IMR-90 (cell line): ENCODE data around the gene DUS3L. TPM values are rescaled to one million over a fixed set of nuclear protein-coding genes. Genes with fewer than 3 reads are reported as not detected.
A peak's percentile ranks its signal among the peaks of the same experiment; 100 is the strongest.

Experiments used
- ATAC-seq: fragments of 200-7000 bp; cut with Tn5 transposase; 2 replicates; pipeline ENCODE4 v1.9.1; 2020; ENCODE audit warnings: low read depth, mild to moderate bottlenecking, moderate library complexity
- BruUV-seq: library from RNA; stranded (reverse); fragments of 400-500 nt; replicated peaks from 2 replicates; lab custom pipeline; 2021; lab: Mats Ljungman, UMichigan
- CTCF ChIA-PET: fragments of 300-600 bp; formaldehyde crosslinking; extraction: SDS; loops from one replicate; lab custom pipeline; 2021; ENCODE audit warnings: antibody characterized with exemption; lab: Yijun Ruan, JAX
- POLR2A ChIA-PET: fragments of 300-600 bp; sonication (Branson Sonifier 250); formaldehyde crosslinking; loops from one replicate; lab custom pipeline; 2022; ENCODE audit warnings: antibody characterized with exemption; ENCODE audit not compliant: unreplicated experiment; lab: Charles Lee
- DNase-seq: peaks from one replicate; pipeline ENCODE4 v3.0.0; 2013
- H2AFZ ChIP-seq: replicated peaks from 2 replicates; pipeline ENCODE3; 2013; ENCODE audit warnings: low read length, mild to moderate bottlenecking; ENCODE audit not compliant: poor library complexity
- H2AK5ac ChIP-seq: 2 replicates; pipeline ENCODE4 v1.6.1; 2013; ENCODE audit warnings: low read depth, low read length, inconsistent platforms
- H2AK9ac ChIP-seq: replicated peaks from 2 replicates; pipeline ENCODE3; 2013; ENCODE audit warnings: mild to moderate bottlenecking, low read depth, low read length, moderate library complexity; ENCODE audit not compliant: poor library complexity
- H2BK120ac ChIP-seq: 2 replicates; pipeline ENCODE4 v1.6.1; 2013; ENCODE audit warnings: low read depth, low read length, inconsistent platforms
- H2BK15ac ChIP-seq: 3 replicates; pipeline ENCODE4 v1.6.1; 2013; ENCODE audit warnings: low read depth, low read length, inconsistent platforms
- H2BK20ac ChIP-seq: 2 replicates; pipeline ENCODE4 v1.6.1; 2013; ENCODE audit warnings: low read depth, mild to moderate bottlenecking, inconsistent platforms, low read length, moderate library complexity
- H2BK5ac ChIP-seq: 2 replicates; pipeline ENCODE4 v1.6.1; 2013; ENCODE audit warnings: mild to moderate bottlenecking, low read depth, low read length, inconsistent platforms; ENCODE audit not compliant: poor library complexity, severe bottlenecking
- H3K14ac ChIP-seq: replicated peaks from 2 replicates; pipeline ENCODE4 v1.6.1; 2013; ENCODE audit warnings: low read depth, low read length, inconsistent platforms
- H3K18ac ChIP-seq: 2 replicates; pipeline ENCODE4 v1.6.1; 2013; ENCODE audit warnings: low read depth, low read length, control low read depth
- H3K23ac ChIP-seq: 2 replicates; pipeline ENCODE4 v1.6.1; 2013; ENCODE audit warnings: low read depth, low read length, inconsistent platforms
- H3K27ac ChIP-seq: 2 replicates; pipeline ENCODE4 v1.5.1; 2013; ENCODE audit warnings: mild to moderate bottlenecking, control low read depth, low read length; ENCODE audit not compliant: insufficient read depth
- H3K27me3 ChIP-seq: 2 replicates; pipeline ENCODE4 v1.6.1; 2013; ENCODE audit warnings: low read length; ENCODE audit not compliant: control insufficient read depth, insufficient read depth
- H3K36me3 ChIP-seq: 2 replicates; pipeline ENCODE4 v1.6.1; 2013; ENCODE audit warnings: low read length, mixed read lengths; ENCODE audit not compliant: control insufficient read depth, insufficient read depth
- H3K4ac ChIP-seq: 2 replicates; pipeline ENCODE4 v1.6.1; 2013; ENCODE audit warnings: low read depth, low read length, inconsistent platforms
- H3K4me1 ChIP-seq: 2 replicates; pipeline ENCODE4 v1.6.1; 2013; ENCODE audit warnings: low read length, mixed read lengths; ENCODE audit not compliant: control insufficient read depth, insufficient read depth
- H3K4me2 ChIP-seq: 2 replicates; pipeline ENCODE4 v1.6.1; 2013; ENCODE audit warnings: low read depth, mild to moderate bottlenecking, control low read depth, low read length, moderate library complexity
- H3K4me3 ChIP-seq: 2 replicates; pipeline ENCODE4 v1.5.1; 2013; ENCODE audit warnings: low read depth, mild to moderate bottlenecking, control low read depth, low read length, moderate library complexity; ENCODE audit not compliant: insufficient read depth
- H3K56ac ChIP-seq: 2 replicates; pipeline ENCODE4 v1.6.1; 2013; ENCODE audit warnings: low read length, inconsistent platforms; ENCODE audit not compliant: insufficient read depth; ENCODE audit errors: extremely low read depth
- H3K79me1 ChIP-seq, 2 experiments: 2 replicates each; pipeline ENCODE4 v1.6.1; 2013; ENCODE audit warnings: low read length in 2 of 2, inconsistent platforms in 1 of 2, low read depth in 1 of 2
- H3K9ac ChIP-seq: 2 replicates; pipeline ENCODE4 v1.6.1; 2013; ENCODE audit warnings: low read depth, low read length, control low read depth
- H3K9me1 ChIP-seq: 2 replicates; pipeline ENCODE4 v1.6.1; 2013; ENCODE audit warnings: low read length, inconsistent platforms; ENCODE audit not compliant: insufficient read depth
- H3K9me3 ChIP-seq: 2 replicates; pipeline ENCODE4 v1.6.1; 2013; ENCODE audit warnings: low read length; ENCODE audit not compliant: control insufficient read depth, insufficient read depth
- H4K20me1 ChIP-seq: 2 replicates; pipeline ENCODE4 v1.6.1; 2013; ENCODE audit warnings: low read length, inconsistent platforms; ENCODE audit not compliant: insufficient read depth
- H4K5ac ChIP-seq: 2 replicates; pipeline ENCODE4 v1.6.1; 2013; ENCODE audit warnings: mild to moderate bottlenecking, low read depth, low read length, control low read depth
- H4K8ac ChIP-seq, 2 experiments: 2 replicates each; pipeline ENCODE4 v1.6.1; 2013; ENCODE audit warnings: low read depth in 2 of 2, low read length in 2 of 2, control low read depth in 1 of 2, inconsistent platforms in 1 of 2
- H4K91ac ChIP-seq: 2 replicates; pipeline ENCODE4 v1.6.1; 2013; ENCODE audit warnings: low read depth, low read length, inconsistent platforms; ENCODE audit not compliant: insufficient read depth
- BHLHE40 ChIP-seq: fragments of 150-350 bp; IDR thresholded peaks from 2 replicates; pipeline ENCODE4 v1.6.1; 2016; ENCODE audit warnings: mild to moderate bottlenecking, low read depth, low read length
- CEBPB ChIP-seq: IDR thresholded peaks from 2 replicates; pipeline ENCODE4 v1.6.1; 2012; ENCODE audit warnings: low read depth, low read length, improper control_type of control experiment
- CHD1 ChIP-seq: IDR thresholded peaks from 2 replicates; pipeline ENCODE4 v1.6.1; 2012; ENCODE audit warnings: low read depth, low read length, improper control_type of control experiment
- CTCF ChIP-seq: conservative IDR thresholded peaks from 2 replicates; pipeline ENCODE4 v1.5.1; 2012; ENCODE audit warnings: mild to moderate bottlenecking, low read depth, low read length, improper control_type of control experiment
- FOS ChIP-seq: fragments of 150-350 bp; IDR thresholded peaks from 2 replicates; pipeline ENCODE4 v1.6.1; 2016; ENCODE audit warnings: low read depth, low read length
- MAZ ChIP-seq: IDR thresholded peaks from 2 replicates; pipeline ENCODE4 v1.6.1; 2012; ENCODE audit warnings: low read depth, mild to moderate bottlenecking, low read length, improper control_type of control experiment, moderate library complexity, borderline replicate concordance
- MXI1 ChIP-seq: IDR thresholded peaks from 2 replicates; pipeline ENCODE4 v1.6.1; 2012; ENCODE audit warnings: low read depth, mild to moderate bottlenecking, low read length, moderate library complexity, borderline replicate concordance
- NFE2L2 ChIP-seq: fragments of 150-350 bp; IDR thresholded peaks from 2 replicates; pipeline ENCODE4 v1.6.1; 2016; ENCODE audit warnings: low read depth, mild to moderate bottlenecking, low read length
- POLR2A ChIP-seq: IDR thresholded peaks from 2 replicates; pipeline ENCODE4 v1.6.1; 2012; ENCODE audit warnings: mild to moderate bottlenecking, low read depth, low read length
- RAD21 ChIP-seq: IDR thresholded peaks from 2 replicates; pipeline ENCODE4 v1.6.1; 2012; ENCODE audit warnings: low read length, improper control_type of control experiment
- RCOR1 ChIP-seq: IDR thresholded peaks from 2 replicates; pipeline ENCODE4 v1.6.1; 2012; ENCODE audit warnings: mild to moderate bottlenecking, low read length, improper control_type of control experiment; ENCODE audit not compliant: insufficient replicate concordance
- RFX5 ChIP-seq: IDR thresholded peaks from 2 replicates; pipeline ENCODE4 v1.8.0; 2012; ENCODE audit warnings: low read depth, mild to moderate bottlenecking, low read length, moderate library complexity
- USF2 ChIP-seq: fragments of 150-350 bp; IDR thresholded peaks from 2 replicates; pipeline ENCODE4 v1.6.1; 2017; ENCODE audit warnings: mild to moderate bottlenecking, antibody characterized with exemption, low read length, low read depth
- WGBS, 2 experiments: methylation state at CpG; one replicate each; pipeline versions ENCODE4 v1.1.5 to v1.1.7; 2013; ENCODE audit warnings: missing lambda C conversion rate in 2 of 2; ENCODE audit not compliant: insufficient read length in 1 of 2; ENCODE audit errors: extremely low coverage in 2 of 2; 5-methylcytosine and 5-hydroxymethylcytosine counted together
- dilution Hi-C: fragments of 300-500 bp; cut with HindIII; formaldehyde crosslinking; loops from one replicate; pipeline ENCODE4 v1.14.3; 2018; ENCODE audit warnings: low sequenced_read_pairs; ENCODE audit not compliant: unreplicated experiment
- in situ Hi-C: fragments of 300-500 bp; cut with MboI; formaldehyde crosslinking; loops from 3 replicates; pipeline ENCODE4 v1.14.3; 2019; ENCODE audit warnings: low sequenced_read_pairs, inconsistent platforms, mixed read lengths
- intact Hi-C: fragments of 100-400 bp; cut with micrococcal nuclease; formaldehyde crosslinking; loops from 2 replicates; pipeline ENCODE4 v1.10.0; 2022
- polyA plus RNA-seq, 3 experiments: library from polyadenylated mRNA; depleted of rRNA; stranded (reverse); fragments of >200 nt; gene quantifications; 2 replicates each; pipeline ENCODE4 v1.2.3, GENCODE V29; 2012; ENCODE audit warnings: low replicate concordance in 1 of 3
- total RNA-seq: library from RNA; depleted of rRNA; stranded (reverse); fragments of >200 nt; gene quantifications from 2 replicates; pipeline ENCODE4 v1.2.3, GENCODE V29; 2012
- TF ChIP-seq, protein P1 (sequence below): fragments of 150-350 bp; IDR thresholded peaks from 2 replicates; pipeline ENCODE4 v1.6.1; 2016; ENCODE audit warnings: low read depth, mild to moderate bottlenecking, low read length, moderate library complexity, borderline replicate concordance

The DUS3L gene
- total and polyA plus RNA-seq, 2 of the 4 experiments (the other 2 are of a cell fraction) = 12.4 to 21.3 TPM

GRCh38 chr19:5800361-5801270 is 9.7 kb upstream of the DUS3L start:
- Histone ChIP-seq H2AK9ac (no peak overlapping the region), H3K27me3 (peaks cover 31% of the 10 kb centered on the region), H2BK120ac (no peak overlapping the region), H2BK5ac (no peak overlapping the region), H3K36me3 (no peaks in the 10 kb centered on the region), H3K23ac (no peak overlapping the region), H3K4me2 (no peak overlapping the region), H3K4me1 (peaks cover 3% of the 10 kb centered on the region; the same call in 1 of the 2 replicates), H2BK20ac (no peak overlapping the region), H3K14ac (no peak overlapping the region), H3K27ac (no peak overlapping the region), H3K9me1 (no peaks in the 10 kb centered on the region), H3K18ac (no peak overlapping the region), H3K4ac (no peak overlapping the region), H3K79me1 (no peaks in the 10 kb centered on the region), H4K91ac (no peak overlapping the region), H4K5ac (no peak overlapping the region), H2BK15ac (no peak overlapping the region), H2AFZ (peak overlapping the region; percentile 11), H3K56ac (no peak overlapping the region), H3K4me3 (no peak overlapping the region), H4K20me1 (no peaks in the 10 kb centered on the region), H3K9me3 (no peaks in the 10 kb centered on the region), H3K9ac (no peak overlapping the region), H4K8ac (no peak overlapping the region), H2AK5ac (no peak overlapping the region)
- POLR2A ChIA-PET = no interaction called here
- dilution Hi-C loops (no loop called here), intact Hi-C loops (loop anchor here (5.0 to 10.0 kb wide), 2 partner anchors 164 to 222 kb away; no protein-coding TSS in a partner anchor), in situ Hi-C loops (loop anchor here (5.0 to 10.0 kb wide), 2 partner anchors 92 to 224 kb away; no protein-coding TSS in a partner anchor)
- CTCF ChIA-PET = no interaction called here
- DNase-seq = no peak
- ATAC-seq = no peak
- WGBS, 2 experiments = 87% methylated on average over 3 of the region's 17 CpGs; no CpG with 5 or more reads in 1 of the 2 experiments
- no TSS peak for BruUV-seq
- TF ChIP-seq CEBPB (no peak), USF2 (no peak), MAZ (no peak), MXI1 (no peak), RAD21 (no peak), BHLHE40 (no peak), CHD1 (no peak), RCOR1 (no peak), CTCF (no peak), FOS (no peak), POLR2A (no peak), NFE2L2 (no peak), RFX5 (no peak)
- TF ChIP-seq, protein P1, sequence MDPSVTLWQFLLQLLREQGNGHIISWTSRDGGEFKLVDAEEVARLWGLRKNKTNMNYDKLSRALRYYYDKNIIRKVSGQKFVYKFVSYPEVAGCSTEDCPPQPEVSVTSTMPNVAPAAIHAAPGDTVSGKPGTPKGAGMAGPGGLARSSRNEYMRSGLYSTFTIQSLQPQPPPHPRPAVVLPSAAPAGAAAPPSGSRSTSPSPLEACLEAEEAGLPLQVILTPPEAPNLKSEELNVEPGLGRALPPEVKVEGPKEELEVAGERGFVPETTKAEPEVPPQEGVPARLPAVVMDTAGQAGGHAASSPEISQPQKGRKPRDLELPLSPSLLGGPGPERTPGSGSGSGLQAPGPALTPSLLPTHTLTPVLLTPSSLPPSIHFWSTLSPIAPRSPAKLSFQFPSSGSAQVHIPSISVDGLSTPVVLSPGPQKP = no peak
